Stimulated activated CD4-positive, alpha-beta T cell treated with anti-CD3 and anti-CD28 coated beads, Interleukin-12 subunit alpha, Interleukin-12 subunit beta, amount 100 ng/mL, for 48 hours (primary cell): ENCODE results near the gene YKT6.
"Not testable (repeated sequence)": the region's sequence is repeated elsewhere in the genome, so short reads cannot be mapped to it uniquely, and the experiment has no call there.

Experiments used
- DNase-seq, 3 donors: peaks; one replicate each; pipeline ENCODE4 v3.0.0-alpha.2; 2020; ENCODE audit warnings: low read depth in 2 of 3, low spot score in 1 of 3

The YKT6 gene

GRCh38 chr7:44172352-44172751 lies 28.4 kb upstream of the YKT6 start:
- DNase-seq = no peak

- DNase-seq = no peak
Observed at GRCh38 chr7:44172803-44173424, 27.9 kb upstream of the YKT6 start.

GRCh38 chr7:44173911-44174693 lies 26.7 kb upstream of the YKT6 start:
- no peak for DNase-seq

- DNase-seq = not testable (repeated sequence)
Observed at GRCh38 chr7:44174694-44174948, 26.2 kb upstream of the YKT6 start.

- DNase-seq = no peak
Observed at GRCh38 chr7:44175730-44176129, 25.0 kb upstream of the YKT6 start.

- DNase-seq = no peak
Observed at GRCh38 chr7:44176486-44176885, 24.3 kb upstream of the YKT6 start.

- DNase-seq = no peak
Observed at GRCh38 chr7:44177570-44178131, 23.1 kb upstream of the YKT6 start.

- DNase-seq = no peak
Observed at GRCh38 chr7:44180631-44181030, 20.1 kb upstream of the YKT6 start.

GRCh38 chr7:44182827-44183226 lies 18.0 kb upstream of the YKT6 start:
- no peak for DNase-seq

- DNase-seq = peak in 1 of 3 donors; percentile 14
Observed at GRCh38 chr7:44183386-44183785, 17.4 kb upstream of the YKT6 start.

- no peak for DNase-seq
Observed at GRCh38 chr7:44184206-44184872, 16.4 kb upstream of the YKT6 start.

GRCh38 chr7:44184873-44185446 lies 15.8 kb upstream of the YKT6 start:
- no peak for DNase-seq

GRCh38 chr7:44185729-44186128 lies 15.0 kb upstream of the YKT6 start:
- DNase-seq = no peak

GRCh38 chr7:44186736-44187135 lies 14.0 kb upstream of the YKT6 start:
- DNase-seq = no peak

- no peak for DNase-seq
Observed at GRCh38 chr7:44187636-44188416, 13.0 kb upstream of the YKT6 start.

GRCh38 chr7:44188480-44189225 lies 12.1 kb upstream of the YKT6 start:
- DNase-seq = no peak

- no peak for DNase-seq
Observed at GRCh38 chr7:44189286-44189992, 11.3 kb upstream of the YKT6 start, which contains the start of gene GCK. Gene GCK (minus strand): TSS chr7:44189439. CDS start chr7:44188953, 486 bp downstream.

- no peak for DNase-seq
Observed at GRCh38 chr7:44189993-44190872, 10.5 kb upstream of the YKT6 start.

GRCh38 chr7:44191171-44191570 lies 9.6 kb upstream of the YKT6 start:
- no peak for DNase-seq
